Kidney capillary endothelial cell (primary cell): ENCODE measurements around the gene OBSL1.
A peak's percentile ranks its signal among the peaks of the same experiment; 100 is the strongest.

Experiments
- DNase-seq: peaks from one replicate; pipeline ENCODE4 v3.0.0-alpha.2; 2018; ENCODE audit warnings: low spot score

OBSL1 gene

GRCh38 chr2:219571311-219572236 is at the start of gene OBSL1:
OBSL1 (minus strand) TSS chr2:219571539; CDS start chr2:219571232, 307 bp downstream.
- DNase-seq = no peak

- no peak for DNase-seq
Measured at GRCh38 chr2:219620546-219620945, 49.2 kb upstream of the OBSL1 start.

GRCh38 chr2:219619235-219619634 is 47.9 kb upstream of the OBSL1 start:
- DNase-seq = no peak

GRCh38 chr2:219618733-219619122 is 47.4 kb upstream of the OBSL1 start:
- no peak for DNase-seq

GRCh38 chr2:219616550-219616949 is 45.2 kb upstream of the OBSL1 start:
- DNase-seq = no peak

- no peak for DNase-seq
Measured at GRCh38 chr2:219615894-219616293, 44.6 kb upstream of the OBSL1 start.

GRCh38 chr2:219615036-219615435 is 43.7 kb upstream of the OBSL1 start:
- DNase-seq = no peak

GRCh38 chr2:219614076-219614860 is 42.9 kb upstream of the OBSL1 start:
- no peak for DNase-seq

- no peak for DNase-seq
Measured at GRCh38 chr2:219613461-219614070, 42.2 kb upstream of the OBSL1 start.

- DNase-seq = no peak
Measured at GRCh38 chr2:219612577-219613286, 41.4 kb upstream of the OBSL1 start.

- DNase-seq = no peak
Measured at GRCh38 chr2:219611866-219612576, 40.7 kb upstream of the OBSL1 start.

- DNase-seq = no peak
Measured at GRCh38 chr2:219611306-219611705, 40.0 kb upstream of the OBSL1 start.

GRCh38 chr2:219609149-219609750 is 37.9 kb upstream of the OBSL1 start:
- no peak for DNase-seq

GRCh38 chr2:219608399-219608964 is 37.1 kb upstream of the OBSL1 start:
- no peak for DNase-seq

GRCh38 chr2:219607931-219608330 is 36.6 kb upstream of the OBSL1 start:
- DNase-seq = no peak

- DNase-seq = no peak
Measured at GRCh38 chr2:219605607-219605954, 34.2 kb upstream of the OBSL1 start.

GRCh38 chr2:219603771-219604170 is 32.4 kb upstream of the OBSL1 start:
- DNase-seq = no peak

GRCh38 chr2:219598308-219599078 is 27.2 kb upstream of the OBSL1 start:
- DNase-seq = peak; percentile 15

GRCh38 chr2:219597552-219598307 is 26.4 kb upstream of the OBSL1 start, which contains the start of gene STK11IP:
STK11IP (plus strand) TSS chr2:219597857; CDS start chr2:219598120, 263 bp downstream.
- DNase-seq = peak; percentile 92
